Mammary epithelial cell (primary cell): ENCODE measurements around the gene GSTA2.

ENCODE experiments used
- CTCF ChIP-seq, 2 donors: IDR thresholded peaks in 1 of 2; conservative IDR thresholded peaks in 1 of 2; 2 replicates each; pipeline ENCODE4 v1.5.1; 2011 to 2012; ENCODE audit warnings: inconsistent platforms in 2 of 2, low read length in 2 of 2, mild to moderate bottlenecking in 2 of 2, control low read depth in 1 of 2, low read depth in 1 of 2; ENCODE audit not compliant: insufficient read depth in 1 of 2; ENCODE audit errors: extremely low read depth in 1 of 2
- EZH2 ChIP-seq: IDR thresholded peaks from 2 replicates; pipeline ENCODE4 v1.6.1; 2012; ENCODE audit warnings: low read length, inconsistent platforms, borderline replicate concordance

DNA sequence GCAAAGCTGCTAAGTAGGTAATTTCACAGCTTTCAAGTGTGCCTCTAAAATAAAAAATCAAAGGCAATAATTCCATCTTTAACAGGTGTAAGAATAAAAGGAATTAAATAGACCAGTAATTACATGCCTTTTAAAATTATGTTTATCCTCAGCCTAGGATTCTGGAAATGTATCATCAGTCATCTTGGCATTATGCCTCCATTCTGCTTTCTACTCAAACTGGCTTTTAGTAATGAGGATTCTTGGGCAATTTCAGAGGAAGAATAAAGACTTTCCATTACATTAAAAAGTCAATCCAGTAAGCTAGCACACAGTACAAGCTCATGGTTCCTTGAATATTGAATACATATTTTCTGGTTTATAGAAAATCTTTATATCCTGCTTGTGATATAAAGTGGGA, 44.7 kb downstream of the GSTA2 start:
- no peak for TF ChIP-seq CTCF (conservative IDR thresholded peaks at IDR 0.05 in 1 of 2, IDR thresholded peaks at IDR 0.05 in 1 of 2; ENCODE audit: extremely low read depth in 1 of 2, insufficient read depth in 1 of 2, low read depth in 1 of 2, low read length in 2 of 2)
- no peak for TF ChIP-seq EZH2
